ENCODE data around the gene TBL1Y. TPM values are rescaled to one million over a fixed set of nuclear protein-coding genes. Genes with fewer than 3 reads are reported as not detected.
"Not testable (repeated sequence)": the region's sequence is repeated elsewhere in the genome, so short reads cannot be mapped to it uniquely, and the experiment has no call there.

TBL1Y gene
- total RNA-seq, 1 donor from 2014 or later: not detected

GRCh38 chrY:7040662-7041061 lies 130.2 kb downstream of the TBL1Y start:
- intact Hi-C loops (cut with DNase I): no loop called here

GRCh38 chrY:7041983-7042382 lies 131.5 kb downstream of the TBL1Y start:
- DNase-seq (ENCODE audit: low spot score) (no peak), ATAC-seq (no peak)
- intact Hi-C loops (cut with DNase I): no loop called here

More at GRCh38 chrY:7040662-7041061, 130.2 kb downstream of the TBL1Y start:
- DNase-seq (ENCODE audit: low spot score) (no peak), ATAC-seq (no peak)

DNA sequence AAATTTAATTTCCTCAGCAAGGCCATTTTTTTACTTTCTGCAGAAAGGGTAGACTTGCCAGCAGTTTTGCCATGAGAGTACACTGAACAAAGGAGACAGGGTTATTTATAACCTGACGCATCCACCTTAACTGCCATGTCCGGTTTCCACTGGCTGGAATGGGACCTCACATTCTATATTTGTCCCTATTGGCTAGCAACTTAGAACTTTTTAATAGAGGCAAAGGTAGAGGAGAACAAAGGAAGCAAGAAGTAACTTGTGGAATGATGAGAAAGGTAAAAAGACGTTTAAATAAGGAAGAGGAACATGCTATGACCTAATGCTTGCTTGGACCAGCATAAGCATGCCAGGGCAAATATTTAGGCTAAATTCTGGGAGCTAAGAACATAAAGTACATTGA lies 142.0 kb downstream of the TBL1Y start:
- intact Hi-C loops (cut with DNase I); DNase-seq (ENCODE audit: low spot score); ATAC-seq: not testable (repeated sequence)

DNA sequence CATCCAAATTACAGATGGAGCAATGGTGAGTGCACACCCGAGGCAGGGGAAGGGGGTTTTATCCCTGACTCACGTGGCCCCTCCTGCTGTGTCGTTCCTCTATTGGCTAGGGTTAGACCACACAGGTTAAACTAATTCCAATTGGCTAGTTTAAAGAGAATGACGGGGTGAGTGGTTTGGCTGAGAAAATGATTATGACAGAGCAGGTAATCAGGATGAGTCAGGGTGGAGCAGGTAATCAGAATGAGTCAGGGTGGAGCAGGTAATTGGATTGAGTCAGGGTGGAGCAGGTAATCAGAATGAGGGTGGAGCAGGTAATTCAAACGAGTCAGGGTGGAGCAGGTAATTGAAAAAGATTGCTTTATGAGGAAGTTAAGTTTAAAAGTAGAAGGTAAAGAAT lies 146.4 kb downstream of the TBL1Y start:
- DNase-seq (ENCODE audit: low spot score) (no peak), ATAC-seq (no peak)
- intact Hi-C loops (cut with DNase I): no loop called here

GRCh38 chrY:7078725-7079124 lies 168.2 kb downstream of the TBL1Y start:
- intact Hi-C loops (cut with DNase I): no loop called here
- ATAC-seq (no peak), DNase-seq (ENCODE audit: low spot score) (no peak)

DNA sequence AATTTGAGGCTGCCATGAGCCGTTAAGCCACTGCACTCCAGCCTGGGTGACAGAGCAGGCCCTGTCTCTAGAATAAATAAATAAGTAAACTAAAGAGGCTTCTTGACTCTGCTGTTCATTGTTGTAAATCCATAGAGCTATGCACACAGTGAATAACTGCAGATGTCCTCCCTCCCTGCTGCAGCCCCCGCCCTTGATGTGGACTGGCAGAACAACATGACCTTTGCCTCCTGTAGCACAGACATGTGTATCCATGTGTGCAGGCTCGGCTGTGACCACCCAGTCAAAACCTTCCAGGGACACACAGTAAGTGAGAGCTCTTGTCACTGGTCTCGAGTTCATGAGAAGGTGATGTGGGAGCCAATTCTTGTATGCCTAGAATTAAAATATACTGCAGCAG lies 170.1 kb downstream of the TBL1Y start:
- ATAC-seq: not testable (repeated sequence)

DNA sequence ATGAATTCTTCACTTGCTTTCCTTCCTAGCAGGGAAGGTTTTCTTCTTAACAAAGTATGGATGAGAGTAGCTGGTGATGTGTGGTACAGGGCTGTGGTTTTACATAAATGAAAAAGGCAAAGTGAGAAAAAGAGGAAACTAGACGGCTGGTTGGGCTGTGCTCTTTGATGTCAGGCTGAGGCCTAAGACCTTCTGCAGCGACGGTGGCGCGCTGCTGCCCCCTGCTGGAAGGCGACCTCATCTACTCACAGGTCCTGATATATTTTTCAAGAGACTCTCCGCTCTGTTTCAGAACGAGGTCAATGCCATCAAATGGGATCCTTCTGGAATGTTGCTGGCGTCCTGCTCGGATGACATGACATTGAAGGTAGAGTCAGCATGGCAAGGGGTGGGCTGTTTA lies 175.1 kb downstream of the TBL1Y start:
- intact Hi-C loops (cut with DNase I): no loop called here
- ATAC-seq (no peak), DNase-seq (ENCODE audit: low spot score) (no peak)

More for the DNA sequence above, 170.1 kb downstream of the TBL1Y start:
- intact Hi-C loops (cut with DNase I); DNase-seq (ENCODE audit: low spot score): not testable (repeated sequence)

DNA sequence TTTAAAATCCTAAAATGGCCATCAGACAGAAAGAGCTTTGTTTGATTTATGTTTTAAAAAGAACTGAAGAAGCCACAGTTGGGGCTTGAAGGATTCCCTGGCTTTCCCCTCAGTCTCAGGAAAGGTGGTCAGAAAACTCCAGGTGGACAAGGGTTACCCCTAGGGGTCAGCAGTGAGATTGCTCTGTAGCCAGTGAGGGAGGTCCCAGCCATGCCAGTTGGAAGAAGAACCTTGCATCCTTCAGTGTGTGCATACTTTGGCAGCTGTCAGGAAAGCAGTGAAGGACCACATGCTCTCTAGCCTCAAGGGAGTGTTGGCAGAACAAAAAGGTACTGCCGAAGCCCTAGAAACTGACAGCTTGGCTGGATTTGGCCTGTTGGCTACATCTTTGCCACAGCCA lies 182.3 kb downstream of the TBL1Y start:
- no peak for ATAC-seq
- intact Hi-C loops (cut with DNase I): no loop called here
- DNase-seq (ENCODE audit: low spot score): no peak

GRCh38 chrY:7094365-7094764 lies 183.9 kb downstream of the TBL1Y start:
- no peak for ATAC-seq
- intact Hi-C loops (cut with DNase I): no loop called here
- DNase-seq (ENCODE audit: low spot score): no peak

GRCh38 chrY:7097021-7097420 lies 186.5 kb downstream of the TBL1Y start:
- intact Hi-C loops (cut with DNase I): no loop called here
- ATAC-seq (no peak), DNase-seq (ENCODE audit: low spot score) (no peak)

DNA sequence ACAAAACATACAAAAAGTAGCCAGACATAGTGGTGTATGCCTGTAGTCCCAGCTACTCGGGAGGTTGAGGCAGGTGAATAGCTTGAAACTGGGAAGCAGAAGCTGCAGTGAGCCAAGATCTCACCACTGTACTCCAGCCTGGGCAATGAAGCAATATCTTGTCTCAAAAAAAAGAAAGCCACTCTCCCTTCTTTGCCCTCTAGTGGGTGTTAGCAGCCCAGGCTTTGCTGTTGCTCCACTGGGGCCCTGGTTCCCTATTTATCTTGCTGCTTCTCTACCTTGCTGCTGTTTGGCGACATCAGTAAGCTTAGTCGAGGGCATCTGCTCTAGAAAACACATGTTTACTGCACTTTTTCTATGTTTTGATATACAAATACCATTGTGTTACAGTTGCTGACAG lies 189.2 kb downstream of the TBL1Y start:
- intact Hi-C loops (cut with DNase I): no loop called here
- DNase-seq (ENCODE audit: low spot score) (no peak), ATAC-seq (no peak)

- ATAC-seq (no peak), DNase-seq (ENCODE audit: low spot score) (no peak)
- intact Hi-C loops (cut with DNase I): no loop called here
Observed at GRCh38 chrY:7102680-7103079, 192.2 kb downstream of the TBL1Y start.

GRCh38 chrY:7107179-7107578 lies 196.7 kb downstream of the TBL1Y start:
- intact Hi-C loops (cut with DNase I): no loop called here

DNA sequence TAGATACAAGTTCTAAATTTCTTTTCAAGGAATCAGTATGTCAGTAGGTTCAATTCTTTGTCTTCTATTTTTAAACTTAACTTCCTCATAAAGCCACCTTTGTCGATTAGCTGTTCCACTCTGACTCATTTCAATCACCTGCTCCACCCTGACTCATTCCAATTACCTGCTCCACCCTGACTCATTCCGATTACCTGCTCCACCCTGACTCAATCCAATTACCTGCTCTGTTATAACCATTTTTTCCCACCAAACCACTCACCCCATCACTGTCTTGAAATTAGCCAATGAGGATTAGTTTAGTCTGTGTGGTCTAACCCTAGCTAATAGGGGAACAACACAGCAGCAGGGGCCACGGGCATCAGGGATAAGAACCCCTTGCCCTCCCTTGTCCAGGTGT lies 199.6 kb downstream of the TBL1Y start:
- ATAC-seq (no peak), DNase-seq (ENCODE audit: low spot score) (no peak)
- intact Hi-C loops (cut with DNase I): no loop called here

More at GRCh38 chrY:7107179-7107578, 196.7 kb downstream of the TBL1Y start:
- no peak for DNase-seq (ENCODE audit: low spot score)
- no peak for ATAC-seq

DNA sequence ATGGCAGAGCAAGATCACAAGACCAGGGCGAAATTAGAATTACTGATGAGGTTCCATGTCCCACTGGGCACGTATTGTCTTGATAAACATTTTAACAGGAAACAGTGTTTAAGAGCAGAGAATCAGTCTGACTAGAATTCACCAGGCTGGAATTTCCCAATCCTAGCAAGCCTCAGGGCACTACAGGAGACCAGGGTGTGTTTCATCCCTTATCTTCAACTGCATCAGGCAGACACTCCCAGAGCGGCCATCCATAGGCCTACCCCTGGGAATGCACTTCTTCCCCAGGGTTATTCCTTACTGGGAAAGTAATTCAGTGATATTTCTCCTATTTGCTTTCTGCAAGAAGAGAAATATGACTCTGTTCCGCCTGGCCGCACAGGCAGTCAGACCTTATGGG lies 205.4 kb downstream of the TBL1Y start:
- DNase-seq (ENCODE audit: low spot score) (no peak), ATAC-seq (no peak)
- intact Hi-C loops (cut with DNase I): no loop called here

DNA sequence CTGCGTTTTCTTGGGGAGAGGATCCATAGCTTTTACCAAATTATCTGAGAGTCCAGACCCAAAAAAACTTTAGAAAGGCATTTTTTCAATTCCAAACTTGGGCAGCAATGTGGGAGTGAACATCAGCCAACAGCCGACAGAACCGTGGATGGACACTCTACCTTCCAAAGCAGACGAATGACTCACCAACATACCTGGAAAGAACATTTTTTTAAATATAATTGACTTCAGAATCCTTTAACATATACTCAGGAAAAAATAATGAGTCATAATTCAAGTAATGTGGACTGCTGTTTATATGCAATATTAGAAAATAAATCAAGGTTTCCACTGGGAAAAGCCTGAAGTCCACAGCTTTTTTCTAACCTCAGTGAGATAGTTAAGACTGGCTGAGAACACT lies 211.7 kb downstream of the TBL1Y start:
- ATAC-seq (no peak), DNase-seq (ENCODE audit: low spot score) (no peak)
- intact Hi-C loops (cut with DNase I): no loop called here

DNA sequence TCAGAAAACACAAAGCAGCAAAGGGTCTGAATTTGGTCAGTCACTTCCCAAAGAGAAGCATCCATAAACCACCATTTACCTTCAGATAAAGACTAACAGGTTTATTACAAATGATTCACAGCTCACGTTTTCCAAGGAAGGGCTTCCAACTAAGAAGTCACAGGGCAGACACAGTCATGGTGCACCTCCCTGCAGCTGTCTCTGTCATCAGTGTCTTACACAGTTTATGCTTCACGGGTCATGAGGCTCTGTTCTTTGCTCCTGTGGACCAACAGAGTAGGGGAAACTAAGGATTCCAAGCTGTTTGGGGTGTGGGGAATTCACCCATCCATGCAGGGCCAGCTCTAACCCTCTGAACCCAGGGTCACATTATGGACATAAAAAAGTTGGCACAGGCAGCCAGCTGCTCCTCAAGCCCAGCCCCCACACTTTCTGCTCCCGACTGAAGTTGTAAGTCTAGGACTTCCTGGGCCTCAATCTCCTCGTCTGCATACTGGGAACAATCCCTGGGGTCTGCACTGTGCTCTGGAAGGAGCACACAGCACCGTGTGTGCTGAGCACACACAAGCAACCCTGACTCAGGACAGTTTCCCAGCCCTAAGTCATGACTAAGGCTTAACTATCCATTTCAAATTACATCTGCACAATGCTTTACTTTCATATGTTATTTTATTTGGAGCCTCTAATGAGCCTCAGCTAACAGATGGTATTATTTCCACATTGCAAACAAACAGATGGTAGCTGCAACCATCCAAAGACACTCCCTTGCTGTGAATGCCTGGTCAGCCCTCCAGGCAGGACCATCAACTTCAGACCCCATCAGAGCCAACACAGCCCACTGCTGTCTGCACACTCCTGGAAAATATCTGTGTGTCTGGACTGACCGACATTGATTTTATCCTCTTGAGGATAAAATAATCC lies 214.9 kb downstream of the TBL1Y start:
- DNase-seq (ENCODE audit: low spot score) (no peak), ATAC-seq (no peak)
- intact Hi-C loops (cut with DNase I): no loop called here

GRCh38 chrY:7128211-7128610 lies 217.7 kb downstream of the TBL1Y start:
- DNase-seq (ENCODE audit: low spot score) (no peak), ATAC-seq (no peak)
- intact Hi-C loops (cut with DNase I): no loop called here
